ENCODE results near the gene HLCS.

Gene HLCS

GRCh38 chr21:36913247-36914169 is 53.0 kb downstream of the HLCS start:
- no peak for DNase-seq

- DNase-seq: no peak
These were observed 55.7 kb downstream of the HLCS start for GRCh38 chr21:36910581-36911307.

DNA sequence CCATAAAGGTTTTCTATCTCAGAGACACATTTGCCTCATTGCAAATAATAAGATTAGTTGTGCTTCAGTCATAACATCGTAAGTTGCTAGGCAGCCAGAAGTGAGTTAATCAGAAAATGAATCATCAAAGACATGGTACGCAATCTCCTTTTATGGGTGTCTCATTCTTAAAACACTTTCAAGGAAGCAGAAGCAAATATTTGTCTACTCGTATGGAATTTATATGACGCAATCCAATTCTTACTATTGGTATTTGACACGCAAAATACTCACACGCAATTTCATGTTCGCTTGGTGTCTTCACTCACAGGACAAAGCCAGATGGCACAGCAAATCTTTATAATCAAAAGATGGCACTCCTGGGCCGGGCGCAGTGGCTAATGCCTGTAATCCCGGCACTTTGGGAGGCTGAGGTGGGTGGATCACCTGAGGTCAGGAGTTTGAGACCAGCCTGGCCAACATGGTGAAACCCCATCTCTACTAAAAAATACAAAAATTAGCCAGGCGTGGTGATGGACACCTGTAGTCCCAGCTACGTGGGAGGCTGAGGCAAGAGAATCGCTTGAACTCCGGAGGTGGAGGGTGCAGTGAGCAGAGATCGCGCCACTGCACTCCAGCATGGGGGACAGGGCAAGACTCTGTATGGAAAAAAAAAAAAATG is 56.4 kb downstream of the HLCS start:
- no peak for DNase-seq

DNA sequence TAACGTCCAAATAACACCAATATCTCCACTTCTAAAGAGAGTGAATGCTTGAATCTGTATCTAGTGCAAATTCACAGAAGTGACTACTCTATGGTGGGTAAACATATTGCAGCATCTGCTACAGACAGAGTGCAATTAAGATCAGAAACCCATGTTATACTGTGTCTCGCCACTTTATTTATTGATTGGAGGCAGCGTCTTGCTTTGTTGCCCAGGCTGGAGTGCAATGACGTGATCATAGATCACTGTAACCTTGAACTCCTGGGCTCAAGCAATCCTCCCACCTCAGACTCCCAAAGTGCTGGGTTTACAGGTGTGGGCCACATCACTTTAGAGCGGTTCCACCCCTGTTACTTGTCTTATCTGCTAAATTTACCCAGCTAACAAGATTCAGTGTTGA is 57.0 kb downstream of the HLCS start:
- DNase-seq: no peak

- DNase-seq: no peak
These were observed 58.1 kb downstream of the HLCS start for GRCh38 chr21:36908260-36908908.

GRCh38 chr21:36904093-36904666 is 62.3 kb downstream of the HLCS start:
- no peak for DNase-seq

GRCh38 chr21:36902793-36903192 is 63.7 kb downstream of the HLCS start:
- DNase-seq: peak; percentile 7

DNA sequence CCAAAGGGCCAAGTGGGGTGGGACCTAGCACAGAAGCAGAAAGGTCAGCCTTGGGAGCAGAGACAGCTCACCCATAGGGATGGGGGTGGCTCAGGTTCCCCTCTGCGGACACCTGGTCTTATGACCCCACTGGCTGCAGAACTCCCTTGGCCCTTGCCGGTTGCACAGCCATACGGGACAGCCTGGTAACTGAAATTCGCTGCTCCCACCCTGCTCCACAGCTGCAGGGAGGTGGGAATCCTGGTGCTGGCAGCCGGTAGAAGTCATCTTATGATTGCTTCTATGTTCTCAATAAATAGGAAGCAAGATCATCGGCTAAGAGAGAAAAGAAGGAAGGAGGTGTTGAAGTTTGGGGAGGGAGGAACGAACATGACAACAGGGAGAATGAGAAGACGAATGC is 64.1 kb downstream of the HLCS start:
- no peak for DNase-seq

DNA sequence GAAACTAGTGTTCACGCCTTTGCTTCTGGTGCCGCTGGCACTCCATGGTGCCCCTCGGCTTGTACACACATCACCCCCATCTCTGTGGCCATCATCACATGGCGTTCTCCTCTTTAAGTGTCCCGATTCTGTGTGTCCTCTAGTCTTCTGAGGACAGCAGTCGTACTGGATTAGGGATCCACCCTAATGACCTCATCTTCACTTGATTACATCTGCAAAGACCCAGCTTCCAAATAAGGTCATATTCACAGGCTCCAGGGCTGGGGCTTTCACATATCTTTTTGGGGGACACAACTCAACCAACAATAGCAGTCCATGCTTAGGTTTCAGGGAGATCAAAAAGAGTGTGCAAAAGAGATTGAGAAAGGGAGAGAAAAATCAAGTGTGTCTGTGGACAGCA is 64.9 kb downstream of the HLCS start:
- no peak for DNase-seq

- no peak for DNase-seq
These were observed 72.9 kb downstream of the HLCS start for GRCh38 chr21:36893581-36893980.

DNA sequence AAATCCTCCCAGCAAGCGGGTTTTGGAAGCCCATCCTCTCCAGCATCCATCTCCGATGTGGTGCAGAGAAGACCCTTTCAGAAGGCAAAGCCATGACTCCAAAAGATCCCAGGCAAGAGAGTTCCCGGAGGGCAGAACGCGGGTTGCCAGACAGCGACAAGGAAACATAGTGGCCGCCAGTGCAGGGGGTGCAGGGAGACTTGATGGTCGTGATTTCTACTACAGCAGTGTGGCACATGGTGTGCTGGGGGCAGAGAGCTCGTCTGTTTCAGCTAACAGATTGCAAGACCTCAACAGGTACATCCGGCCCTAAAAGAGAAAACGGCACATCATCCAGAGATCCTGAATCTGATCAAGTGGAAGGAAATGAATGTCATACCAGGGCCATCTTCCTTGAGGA is 74.3 kb downstream of the HLCS start:
- DNase-seq: no peak

GRCh38 chr21:36891692-36892091 is 74.8 kb downstream of the HLCS start:
- peak; percentile 87 for DNase-seq

DNA sequence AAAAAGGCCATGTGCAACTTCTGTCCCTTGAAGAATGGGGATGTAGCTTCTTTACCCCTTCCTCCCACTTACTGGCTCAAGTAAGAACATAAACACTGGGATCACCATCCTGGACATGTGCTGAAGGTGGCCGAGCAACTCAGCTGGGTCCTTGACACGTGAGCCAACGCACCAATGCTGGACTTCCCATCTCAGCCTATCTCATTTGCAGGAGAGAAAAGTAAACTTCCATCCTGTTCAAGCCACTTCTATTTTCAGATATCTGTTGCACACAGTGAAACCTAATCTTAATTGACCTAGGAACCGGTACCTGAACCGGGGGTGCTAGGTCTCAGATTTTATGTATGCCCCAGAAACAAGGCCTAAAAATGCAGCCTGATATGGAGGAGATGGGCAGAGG is 75.3 kb downstream of the HLCS start:
- DNase-seq: no peak

DNA sequence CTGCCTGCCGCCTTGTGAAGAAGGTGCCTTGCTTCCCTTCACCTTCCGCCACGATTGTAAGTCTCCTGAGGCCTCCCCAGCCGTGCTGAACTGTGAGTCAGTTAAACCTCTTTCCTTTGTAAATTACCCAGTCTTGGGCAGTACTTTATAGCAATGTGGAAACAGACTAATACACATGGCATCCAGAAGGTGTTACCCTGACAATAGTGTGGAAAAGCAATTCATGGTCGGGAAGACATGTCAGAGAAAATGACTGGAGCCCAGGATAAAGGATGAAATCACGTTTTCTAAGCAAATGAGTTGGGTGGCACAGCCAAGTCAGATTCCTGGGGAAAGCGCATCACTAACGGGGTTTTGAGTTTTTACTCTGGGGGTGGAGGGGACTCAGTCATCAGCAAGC is 76.4 kb downstream of the HLCS start:
- DNase-seq: no peak

DNA sequence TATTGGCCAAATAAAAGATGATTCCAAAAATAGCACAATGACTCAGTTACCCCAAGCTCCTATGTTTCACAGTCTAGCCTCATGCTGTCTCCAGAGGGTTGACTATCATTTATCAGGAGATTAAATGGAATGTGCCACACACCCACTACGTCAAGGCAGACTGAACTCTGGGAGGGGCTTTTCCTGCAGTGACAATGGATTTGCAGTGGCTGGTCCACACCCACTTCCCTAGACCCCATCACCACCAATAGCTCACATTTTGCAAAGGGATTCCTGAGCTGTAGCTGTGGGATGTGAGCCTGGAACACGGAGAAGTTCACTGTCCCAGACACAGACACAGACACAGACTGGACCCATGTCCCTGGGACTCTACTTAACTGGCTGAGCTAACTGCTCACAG is 77.1 kb downstream of the HLCS start:
- DNase-seq: no peak

- DNase-seq: peak; percentile 15
These were observed 78.0 kb downstream of the HLCS start for GRCh38 chr21:36888466-36888865.

- no peak for DNase-seq
These were observed 78.5 kb downstream of the HLCS start for GRCh38 chr21:36887963-36888362.

DNA sequence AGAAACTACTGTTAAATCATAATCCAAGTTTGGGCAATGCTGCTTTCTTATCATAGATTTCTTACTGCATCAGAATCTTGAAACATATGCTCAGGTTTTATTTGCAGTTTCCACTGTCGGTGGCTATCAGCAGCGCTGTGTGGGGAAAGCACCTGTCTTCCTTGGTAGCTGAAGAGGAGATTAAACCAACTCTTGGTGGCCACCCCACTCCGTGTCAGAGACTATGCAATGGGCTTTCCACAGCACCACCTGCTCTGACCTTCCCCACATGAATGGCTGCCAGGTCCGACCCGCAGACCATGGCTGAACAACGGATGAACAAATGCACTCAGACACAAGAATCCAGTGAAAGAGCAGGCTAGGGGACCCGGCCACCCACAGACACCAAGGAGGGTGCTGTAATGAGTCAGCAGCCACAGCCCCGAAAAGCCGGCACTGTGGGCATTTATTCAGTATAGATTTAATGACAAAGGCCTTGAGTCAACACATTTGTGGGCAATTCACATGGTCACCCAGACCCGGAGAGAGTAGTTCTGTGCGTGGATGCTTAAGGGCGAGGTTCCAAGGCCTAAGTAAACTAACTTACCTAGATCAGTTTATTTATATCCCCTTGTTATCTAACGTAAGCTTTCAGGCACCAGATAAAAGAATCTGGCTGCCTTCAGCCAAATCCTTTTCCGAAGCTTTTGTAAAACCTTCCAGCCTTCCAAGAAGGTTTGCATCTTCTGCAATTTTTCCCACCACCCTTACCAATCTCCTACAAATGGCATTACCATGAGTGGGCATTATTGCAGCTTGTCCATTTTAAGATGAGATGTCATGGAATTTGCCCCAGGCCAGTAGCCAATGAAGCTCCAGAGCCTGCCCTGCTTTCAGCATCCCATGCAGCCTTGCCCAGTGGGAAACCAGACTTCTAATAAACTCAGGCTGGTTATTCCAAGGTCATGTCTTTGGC is 82.7 kb downstream of the HLCS start:
- no peak for DNase-seq

- DNase-seq: no peak
These were observed 83.7 kb downstream of the HLCS start for GRCh38 chr21:36882776-36883175.

DNA sequence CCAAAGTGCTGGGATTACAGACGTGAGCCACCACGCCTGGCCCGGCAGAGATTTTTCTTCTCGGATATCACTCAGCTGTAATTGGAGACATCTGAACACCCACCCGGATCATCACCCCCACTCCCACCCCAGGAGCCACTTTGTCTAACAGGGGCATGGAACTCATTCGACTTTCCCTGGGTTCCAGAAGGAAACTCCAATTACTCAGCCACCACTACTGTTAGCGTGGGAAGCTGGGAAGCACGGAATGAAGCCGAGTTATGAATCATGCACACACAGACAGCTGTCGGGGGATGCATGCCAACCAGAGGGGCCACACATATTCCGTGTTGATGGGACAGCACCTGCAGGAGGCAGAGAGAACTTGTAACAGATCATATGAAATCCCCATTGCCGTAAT is 85.2 kb downstream of the HLCS start:
- no peak for DNase-seq

GRCh38 chr21:36879827-36880226 is 86.6 kb downstream of the HLCS start:
- DNase-seq: no peak

DNA sequence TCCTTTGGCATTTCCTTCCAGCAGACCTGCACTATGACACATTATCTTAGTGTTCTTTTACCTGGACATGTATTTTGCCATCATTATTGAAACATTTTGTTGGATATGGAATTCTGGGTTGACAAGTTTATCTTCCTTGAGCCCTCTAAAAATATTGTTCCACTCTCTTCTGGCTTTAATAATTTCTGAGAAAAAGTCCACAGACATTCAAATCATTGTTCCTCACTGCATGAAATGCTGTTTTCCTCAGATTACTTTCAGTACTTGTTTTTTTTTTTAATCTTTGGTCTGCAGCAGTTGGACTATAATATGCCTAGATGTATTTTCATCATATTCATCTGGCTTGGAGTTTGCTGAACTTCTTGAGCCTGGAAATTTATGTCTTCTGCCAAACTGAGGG is 88.7 kb downstream of the HLCS start:
- no peak for DNase-seq

All from hematopoietic multipotent progenitor cell treated with erythropoietin and hydrocortisone succinate and interleukin-3 and kit ligand, for 4 days (in vitro differentiated cells).